Cardiac atrium fibroblast (primary cell): ENCODE measurements around the gene ABCC11. TPM values are rescaled to one million over a fixed set of nuclear protein-coding genes. Genes with fewer than 3 reads are reported as not detected.

ENCODE experiments used
- total RNA-seq: library from RNA; depleted of rRNA; stranded (reverse); fragments of >200 nt; gene quantifications from 2 replicates; pipeline ENCODE4 v1.2.3, GENCODE V29; 2015

Gene ABCC11
- total RNA-seq: not detected in 2 replicates

GRCh38 chr16:48247311-48247710, at the start of gene ABCC11:
Gene ABCC11, minus strand, starts transcription at chr16:48247539. Its CDS starts 15,618 bp downstream, at chr16:48231921.

GRCh38 chr16:48244080-48244862, 3.1 kb downstream of the ABCC11 start, which contains the start of gene LONP2:
Gene LONP2, plus strand, starts transcription at chr16:48244300. Its CDS starts 89 bp downstream, at chr16:48244389.

GRCh38 chr16:48155926-48156789, 91.2 kb downstream of the ABCC11 start, which contains the start of gene ABCC12:
Gene ABCC12, minus strand, starts transcription at chr16:48155993. Its CDS starts 9,569 bp downstream, at chr16:48146424.

Other genes with a start within 250 kb of the ABCC11 start
- gene ABCC12, start 91.5 kb downstream of the ABCC11 start, total RNA-seq: not detected in 2 replicates
- gene LONP2, start 3.2 kb downstream of the ABCC11 start, total RNA-seq: 28.2 and 40.0 TPM in 2 replicates
- gene SIAH1, start 137.9 kb upstream of the ABCC11 start, total RNA-seq: 13.4 and 20.9 TPM in 2 replicates